COLO668 (cell line): ENCODE data around the gene TLX1.

Source experiments
- DNase-seq: peaks from one replicate; lab custom pipeline; 2025; ENCODE audit not compliant: unreplicated experiment; lab: John Stamatoyannopoulos, UW

The TLX1 gene

GRCh38 chr10:101130984-101131961 is at the start of gene TLX1:
TSS of gene TLX1 (plus strand) at chr10:101131300. CDS start at chr10:101131542, 242 bp downstream.
- peak; percentile 13 for DNase-seq

- no peak for DNase-seq
Observed at GRCh38 chr10:101085846-101086245, 45.3 kb upstream of the TLX1 start.

- no peak for DNase-seq
Observed at GRCh38 chr10:101087376-101087775, 43.7 kb upstream of the TLX1 start.

- no peak for DNase-seq
Observed at GRCh38 chr10:101087965-101088364, 43.1 kb upstream of the TLX1 start.

- no peak for DNase-seq
Observed at GRCh38 chr10:101089520-101090299, 41.4 kb upstream of the TLX1 start.

GRCh38 chr10:101090597-101090996 is 40.5 kb upstream of the TLX1 start:
- no peak for DNase-seq

GRCh38 chr10:101091546-101092290 is 39.4 kb upstream of the TLX1 start:
- DNase-seq = no peak

- no peak for DNase-seq
Observed at GRCh38 chr10:101092881-101093354, 38.2 kb upstream of the TLX1 start.

GRCh38 chr10:101094121-101094879 is 36.8 kb upstream of the TLX1 start:
- DNase-seq = no peak

- DNase-seq = no peak
Observed at GRCh38 chr10:101095004-101095403, 36.1 kb upstream of the TLX1 start.

GRCh38 chr10:101095550-101096213 is 35.4 kb upstream of the TLX1 start:
- peak; percentile 57 for DNase-seq

- no peak for DNase-seq
Observed at GRCh38 chr10:101096378-101096777, 34.7 kb upstream of the TLX1 start.

- no peak for DNase-seq
Observed at GRCh38 chr10:101097881-101098280, 33.2 kb upstream of the TLX1 start.

GRCh38 chr10:101099901-101100300 is 31.2 kb upstream of the TLX1 start:
- DNase-seq = no peak

- DNase-seq = no peak
Observed at GRCh38 chr10:101101372-101101881, 29.7 kb upstream of the TLX1 start.

- no peak for DNase-seq
Observed at GRCh38 chr10:101103430-101103829, 27.7 kb upstream of the TLX1 start.

GRCh38 chr10:101106351-101106750 is 24.7 kb upstream of the TLX1 start:
- no peak for DNase-seq

GRCh38 chr10:101107771-101108170 is 23.3 kb upstream of the TLX1 start:
- no peak for DNase-seq

GRCh38 chr10:101110856-101111523 is 20.1 kb upstream of the TLX1 start:
- DNase-seq = no peak
